Aorta (tissue), 5 donors: ENCODE results near the gene NCKAP5. TPM values are rescaled to one million over a fixed set of nuclear protein-coding genes. Genes with fewer than 3 reads are reported as not detected.
A peak's percentile ranks its signal among the peaks of the same experiment; 100 is the strongest.

Experiments
- ATAC-seq: fragments of 200-7000 bp; cut with Tn5 transposase; one replicate; pipeline ENCODE4 v1.9.1; 2022; ENCODE audit warnings: moderate library complexity; ENCODE audit not compliant: low FRiP score
- DNase-seq, 2 donors: peaks; one replicate each; pipeline ENCODE4 v3.0.0-alpha.2; 2020
- H3K27ac ChIP-seq, 2 donors: one replicate each; pipeline ENCODE4 v1.5.1; 2013; ENCODE audit warnings: low read length in 2 of 2, mild to moderate bottlenecking in 2 of 2, moderate library complexity in 2 of 2, control low read depth in 1 of 2, inconsistent platforms in 1 of 2, low read depth in 1 of 2
- H3K27me3 ChIP-seq, 2 donors: one replicate each; pipeline ENCODE4 v1.6.1; 2013; ENCODE audit warnings: control low read depth in 1 of 2, low read length in 1 of 2, mild to moderate bottlenecking in 1 of 2, moderate library complexity in 1 of 2; ENCODE audit not compliant: insufficient read depth in 2 of 2, control insufficient read depth in 1 of 2
- H3K36me3 ChIP-seq, 2 donors: one replicate each; pipeline ENCODE4 v1.6.1; 2013; ENCODE audit warnings: control low read depth in 1 of 2, low read length in 1 of 2, mild to moderate bottlenecking in 1 of 2; ENCODE audit not compliant: insufficient read depth in 2 of 2, control insufficient read depth in 1 of 2
- H3K4me1 ChIP-seq, 2 donors: one replicate each; pipeline ENCODE4 v1.6.1; 2013; ENCODE audit warnings: low read length in 2 of 2, control low read depth in 1 of 2, mild to moderate bottlenecking in 1 of 2, moderate library complexity in 1 of 2; ENCODE audit not compliant: insufficient read depth in 2 of 2, control insufficient read depth in 1 of 2
- H3K4me3 ChIP-seq, 2 donors: one replicate each; pipeline ENCODE4 v1.5.1; 2013; ENCODE audit warnings: low read length in 2 of 2, control low read depth in 1 of 2, mild to moderate bottlenecking in 1 of 2
- H3K9me3 ChIP-seq: one replicate; pipeline ENCODE4 v1.6.1; 2013; ENCODE audit warnings: mild to moderate bottlenecking, low read length; ENCODE audit not compliant: control insufficient read depth
- WGBS, 2 donors: extraction: QIAGEN DNeasy Blood & Tissue Kit; methylation state at CpG; one replicate each; pipeline ENCODE4 v1.1.7; 2013; 5-methylcytosine and 5-hydroxymethylcytosine counted together
- intact Hi-C, 2 donors: fragments of 100-400 bp; cut with DNase I; formaldehyde crosslinking; loops; one replicate each; pipeline versions ENCODE4 v1.14.2 to v1.15.0; 2022
- polyA plus RNA-seq, 2 donors: library from polyadenylated mRNA; stranded (reverse); fragments of 200-250 nt; gene quantifications; one replicate each; pipeline ENCODE4 v1.2.3, GENCODE V29; 2013
- total RNA-seq, 2 donors: library from RNA; stranded (reverse); fragmentation: NEBNext Ultra II Directional; extraction: Animal tissue kit (Norgen Biotek cat#: 25700); gene quantifications; one replicate each; pipeline ENCODE4 v1.2.1, GENCODE V29; 2021
- donor health status: healthy with polysubstance abuse.
- donor health status: Bipolar disorder and iron deficiency.
- donor health status: DM: no; HTN: no; CAD: no.
- donor health status: DM: no; HTN: no; CAD: no.
- donor health status: DM: yes; HTN: yes; CAD: no.

Gene NCKAP5
- total and polyA plus RNA-seq, 4 donors = 0.75 to 7.5 (median 2.4) TPM; not detected in 1

GRCh38 chr2:133266041-133266925 lies 302.0 kb downstream of the NCKAP5 start:
- ATAC-seq = peak; percentile 45
- no peaks in the 10 kb centered on the region for H3K4me1 ChIP-seq
- no peaks in the 10 kb centered on the region for H3K27me3 ChIP-seq
- intact Hi-C loops = no loop called here
- DNase-seq = no peak
- no peak overlapping the region for H3K27ac ChIP-seq
- no peak overlapping the region for H3K4me3 ChIP-seq
- H3K36me3 ChIP-seq = no peaks in the 10 kb centered on the region
- H3K9me3 ChIP-seq = no peaks in the 10 kb centered on the region
- 1 to 2% methylated on average over 51 to 68 of the region's 68 CpGs for WGBS, 2 donors

GRCh38 chr2:133265432-133265949 lies 302.8 kb downstream of the NCKAP5 start:
- WGBS, 2 donors = 7 to 9% methylated on average over 19 of the region's 19 CpGs
- ATAC-seq = peak; percentile 58

GRCh38 chr2:133264989-133265401 lies 303.3 kb downstream of the NCKAP5 start:
- intact Hi-C loops = no loop called here
- H3K27ac ChIP-seq = no peak overlapping the region
- 20 to 30% methylated on average over 7 of the region's 7 CpGs for WGBS, 2 donors
- no peak overlapping the region for H3K4me3 ChIP-seq
- no peaks in the 10 kb centered on the region for H3K9me3 ChIP-seq
- H3K27me3 ChIP-seq = no peaks in the 10 kb centered on the region
- no peak for ATAC-seq
- no peaks in the 10 kb centered on the region for H3K4me1 ChIP-seq
- no peaks in the 10 kb centered on the region for H3K36me3 ChIP-seq
- no peak for DNase-seq

More at GRCh38 chr2:133265432-133265949, 302.8 kb downstream of the NCKAP5 start:
- peak in 1 of 2 donors; percentile 52 for DNase-seq
- intact Hi-C loops = no loop called here
- Histone ChIP-seq H3K9me3 (no peaks in the 10 kb centered on the region), H3K36me3 (no peaks in the 10 kb centered on the region), H3K27ac (no peak overlapping the region), H3K4me3 (no peak overlapping the region), H3K27me3 (no peaks in the 10 kb centered on the region), H3K4me1 (no peaks in the 10 kb centered on the region)

- Histone ChIP-seq H3K4me1 (no peaks in the 10 kb centered on the region), H3K4me3 (no peak overlapping the region), H3K27ac (no peak overlapping the region), H3K9me3 (no peaks in the 10 kb centered on the region), H3K27me3 (no peaks in the 10 kb centered on the region), H3K36me3 (no peaks in the 10 kb centered on the region)
- ATAC-seq = no peak
- DNase-seq = no peak
- intact Hi-C loops = no loop called here
- 74 to 81% methylated on average over 2 of the region's 2 CpGs for WGBS, 2 donors
Measured at GRCh38 chr2:133262893-133263292, 305.4 kb downstream of the NCKAP5 start.

GRCh38 chr2:133255360-133255759 lies 312.9 kb downstream of the NCKAP5 start:
- intact Hi-C loops = no loop called here
- ATAC-seq (no peak), DNase-seq (no peak)
- Histone ChIP-seq H3K9me3 (no peaks in the 10 kb centered on the region), H3K27ac (no peak overlapping the region), H3K36me3 (no peaks in the 10 kb centered on the region), H3K27me3 (no peaks in the 10 kb centered on the region), H3K4me3 (no peak overlapping the region), H3K4me1 (no peaks in the 10 kb centered on the region)
- WGBS, 2 donors = 81 to 87% methylated on average over 2 of the region's 2 CpGs

- no peaks in the 10 kb centered on the region for H3K4me1 ChIP-seq
- intact Hi-C loops = no loop called here
- H3K36me3 ChIP-seq = no peaks in the 10 kb centered on the region
- no peak overlapping the region for H3K4me3 ChIP-seq
- no peaks in the 10 kb centered on the region for H3K9me3 ChIP-seq
- WGBS, 2 donors = 72 to 83% methylated on average over 2 of the region's 2 CpGs
- ATAC-seq (no peak), DNase-seq (no peak)
- H3K27me3 ChIP-seq = peaks cover 0 to 2% of the 10 kb centered on the region in 2 donors
- no peak overlapping the region for H3K27ac ChIP-seq
Measured at GRCh38 chr2:133253793-133254192, 314.5 kb downstream of the NCKAP5 start.

- no peak overlapping the region for H3K27ac ChIP-seq
- H3K4me3 ChIP-seq = no peak overlapping the region
- intact Hi-C loops = no loop called here
- no peaks in the 10 kb centered on the region for H3K4me1 ChIP-seq
- no peaks in the 10 kb centered on the region for H3K9me3 ChIP-seq
- ATAC-seq (no peak), DNase-seq (no peak)
- H3K36me3 ChIP-seq = no peaks in the 10 kb centered on the region
- 82 to 87% methylated on average over 5 of the region's 5 CpGs for WGBS, 2 donors
- H3K27me3 ChIP-seq = peaks cover 0 to 2% of the 10 kb centered on the region in 2 donors
Measured at GRCh38 chr2:133252780-133253355, 315.4 kb downstream of the NCKAP5 start.

- Histone ChIP-seq H3K4me1 (no peaks in the 10 kb centered on the region), H3K27ac (no peak overlapping the region), H3K27me3 (peaks cover 0 to 2% of the 10 kb centered on the region in 2 donors), H3K9me3 (no peaks in the 10 kb centered on the region), H3K4me3 (no peak overlapping the region), H3K36me3 (no peaks in the 10 kb centered on the region)
- DNase-seq (no peak), ATAC-seq (no peak)
- intact Hi-C loops = no loop called here
- 86 to 88% methylated on average over 2 of the region's 2 CpGs for WGBS, 2 donors
Measured at GRCh38 chr2:133249362-133249761, 318.9 kb downstream of the NCKAP5 start.
